Spleen (tissue), 11 donors: Measurements from ENCODE around the gene RAD51B. TPM values are rescaled to one million over a fixed set of nuclear protein-coding genes. Genes with fewer than 3 reads are reported as not detected.

Experiments used
- DNase-seq: peaks from one replicate; pipeline ENCODE4 v3.0.0-alpha.2; 2020
- H3K27ac ChIP-seq, 8 donors: fragments of 200-600 bp; sonication (generic) in 7 of 8; 1 replicate in 4 of 8; 2 replicates in 4 of 8; pipeline versions ENCODE4 v1.5.0 to v1.8.0; 2016 to 2021; ENCODE audit warnings: inconsistent platforms in 4 of 8, mild to moderate bottlenecking in 4 of 8, moderate library complexity in 1 of 8
- H3K27me3 ChIP-seq, 7 donors: fragments of 200-600 bp; sonication (generic) in 6 of 7; replicated peaks in 1 of 7; 1 replicate in 4 of 7; 2 replicates in 3 of 7; pipeline versions ENCODE4 v1.5.0 to v1.8.0; 2016 to 2021; ENCODE audit warnings: inconsistent platforms in 3 of 7, mild to moderate bottlenecking in 1 of 7
- H3K36me3 ChIP-seq, 6 donors: fragments of 200-600 bp; sonication (generic) in 5 of 6; 1 replicate in 4 of 6; 2 replicates in 2 of 6; pipeline versions ENCODE4 v1.5.0 to v1.8.0; 2016 to 2021; ENCODE audit warnings: inconsistent platforms in 2 of 6
- H3K4me1 ChIP-seq, 6 donors: fragments of 200-600 bp; sonication (generic) in 5 of 6; 1 replicate in 3 of 6; 2 replicates in 3 of 6; pipeline versions ENCODE4 v1.5.0 to v1.8.0; 2016 to 2021; ENCODE audit warnings: inconsistent platforms in 3 of 6
- H3K4me3 ChIP-seq, 8 donors: fragments of 200-600 bp; sonication (generic) in 7 of 8; 1 replicate in 4 of 8; 2 replicates in 4 of 8; pipeline versions ENCODE4 v1.5.0 to v1.8.0; 2016 to 2021; ENCODE audit warnings: inconsistent platforms in 4 of 8, mild to moderate bottlenecking in 4 of 8, moderate library complexity in 2 of 8
- H3K9me3 ChIP-seq, 8 donors: fragments of 200-600 bp; sonication (generic) in 7 of 8; 1 replicate in 4 of 8; 2 replicates in 4 of 8; pipeline versions ENCODE4 v1.5.0 to v1.8.0; 2016 to 2021; ENCODE audit warnings: inconsistent platforms in 4 of 8
- POLR2A ChIP-seq, 3 donors: fragments of 450-650 bp; IDR thresholded peaks; one replicate each; pipeline ENCODE4 v1.5.1; 2017; ENCODE audit warnings: antibody characterized with exemption in 3 of 3, mild to moderate bottlenecking in 1 of 3
- POLR2AphosphoS5 ChIP-seq, 3 donors: sonication (generic); formaldehyde crosslinking; IDR thresholded peaks; one replicate each; pipeline ENCODE4 v1.5.1; 2017; ENCODE audit warnings: antibody characterized with exemption in 3 of 3
- WGBS, 5 donors: extraction: QIAGEN DNeasy Blood & Tissue Kit in 3 of 5; methylation state at CpG; one replicate each; pipeline versions ENCODE4 v1.1.5 to v1.1.7; 2013 to 2018; 5-methylcytosine and 5-hydroxymethylcytosine counted together
- intact Hi-C: fragments of 100-400 bp; cut with DNase I; formaldehyde crosslinking; loops from one replicate; pipeline ENCODE4 v1.15.0; 2023; ENCODE audit warnings: low total_unique reads
- polyA plus RNA-seq, 3 donors: library from polyadenylated mRNA; stranded (reverse); fragments of 200-250 nt; gene quantifications; one replicate each; pipeline ENCODE4 v1.2.1, GENCODE V29; 2013
- total RNA-seq, 7 donors: library from RNA; depleted of rRNA in 3 of 7; stranded (reverse); fragments of >200 nt in 3 of 7; fragmentation: NEBNext Ultra II Directional in 4 of 7; extraction: Animal tissue kit (Norgen Biotek cat#: 25700) in 4 of 7; gene quantifications; one replicate each; pipeline versions ENCODE4 v1.1.0 to v1.2.1, GENCODE V29; 2016 to 2021
- TF ChIP-seq, protein P1 (sequence below), 11 experiments: fragments of 200-600 bp in 7 of 11; fragments of 450-650 bp in 4 of 11; sonication (generic) in 4 of 11; IDR thresholded peaks in 8 of 11; conservative IDR thresholded peaks in 3 of 11; 1 replicate in 7 of 11; 2 replicates in 4 of 11; pipeline versions ENCODE4 v1.4.0 to v1.8.0; 2016 to 2021; ENCODE audit warnings: antibody characterized with exemption in 11 of 11, inconsistent platforms in 4 of 11, mild to moderate bottlenecking in 1 of 11
- donor health status: healthy with polysubstance abuse.
- donor health status: DM: no; HTN: no; CAD: no; lungs with moderate emphysema.
- donor health status: DM: no; HTN: no; CAD: no.
- donor health status: Bipolar disorder and iron deficiency.
- donor health status: healthy.
- donor health status: DM: no; HTN: no; CAD: no.
- donor health status: DM: yes; HTN: yes; CAD: no.

RAD51B gene
- total and polyA plus RNA-seq, 10 donors, result 4.2 to 43.7 (median 29.8) TPM

DNA sequence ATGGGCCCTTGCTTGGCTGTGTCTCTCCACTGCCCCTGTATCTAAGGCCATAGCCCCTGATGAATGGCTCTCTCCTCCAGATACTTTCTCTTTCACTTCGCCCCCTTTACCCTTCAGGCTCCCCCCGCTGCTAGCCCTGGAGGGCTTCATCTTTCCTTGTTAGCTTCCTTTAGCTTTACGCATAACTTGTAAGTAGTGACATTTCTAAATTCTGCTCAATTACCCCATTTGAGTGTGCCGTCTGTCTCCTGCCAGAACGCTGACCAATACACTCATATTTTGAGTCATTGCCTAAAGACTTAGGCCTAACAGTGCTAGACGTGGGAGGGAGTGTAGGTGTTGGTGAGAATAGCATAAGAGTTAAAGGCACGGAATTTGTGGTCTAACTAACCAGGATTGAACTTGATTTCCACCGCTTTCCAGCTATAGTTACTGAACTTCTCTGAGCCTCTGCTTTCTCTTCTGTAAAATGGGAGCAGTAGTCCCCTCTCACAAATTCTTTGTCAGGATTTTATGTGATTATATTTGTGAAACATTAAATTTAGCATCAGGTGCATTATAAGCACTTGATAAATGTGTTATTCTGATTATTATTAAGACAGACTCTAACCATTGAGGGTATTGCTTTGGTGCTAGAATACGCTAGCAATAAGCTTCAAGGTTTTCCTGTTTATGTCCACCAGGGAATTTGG is 844.0 kb downstream of the RAD51B start:
- H3K27ac ChIP-seq, result peak overlapping the region; percentile 8 to 77 (median 64)
- no peaks in the 10 kb centered on the region for H3K9me3 ChIP-seq
- no peaks in the 10 kb centered on the region for H3K36me3 ChIP-seq
- H3K27me3 ChIP-seq, result no peaks in the 10 kb centered on the region
- TF ChIP-seq POLR2A (IDR thresholded peaks at IDR 0.05) (no peak), POLR2AphosphoS5 (IDR thresholded peaks at IDR 0.05) (no peak)
- TF ChIP-seq, protein P1, sequence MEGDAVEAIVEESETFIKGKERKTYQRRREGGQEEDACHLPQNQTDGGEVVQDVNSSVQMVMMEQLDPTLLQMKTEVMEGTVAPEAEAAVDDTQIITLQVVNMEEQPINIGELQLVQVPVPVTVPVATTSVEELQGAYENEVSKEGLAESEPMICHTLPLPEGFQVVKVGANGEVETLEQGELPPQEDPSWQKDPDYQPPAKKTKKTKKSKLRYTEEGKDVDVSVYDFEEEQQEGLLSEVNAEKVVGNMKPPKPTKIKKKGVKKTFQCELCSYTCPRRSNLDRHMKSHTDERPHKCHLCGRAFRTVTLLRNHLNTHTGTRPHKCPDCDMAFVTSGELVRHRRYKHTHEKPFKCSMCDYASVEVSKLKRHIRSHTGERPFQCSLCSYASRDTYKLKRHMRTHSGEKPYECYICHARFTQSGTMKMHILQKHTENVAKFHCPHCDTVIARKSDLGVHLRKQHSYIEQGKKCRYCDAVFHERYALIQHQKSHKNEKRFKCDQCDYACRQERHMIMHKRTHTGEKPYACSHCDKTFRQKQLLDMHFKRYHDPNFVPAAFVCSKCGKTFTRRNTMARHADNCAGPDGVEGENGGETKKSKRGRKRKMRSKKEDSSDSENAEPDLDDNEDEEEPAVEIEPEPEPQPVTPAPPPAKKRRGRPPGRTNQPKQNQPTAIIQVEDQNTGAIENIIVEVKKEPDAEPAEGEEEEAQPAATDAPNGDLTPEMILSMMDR (IDR thresholded peaks at IDR 0.05 in 8 of 11, conservative IDR thresholded peaks at IDR 0.05 in 3 of 11), result no peak
- 51 to 73% (median 67%) methylated on average over 9 of the region's 9 CpGs for WGBS, 5 donors
- peak overlapping the region in 2 of 8 donors; percentile 29 to 53 for H3K4me3 ChIP-seq
- intact Hi-C loops, result no loop called here
- no peak for DNase-seq
- peaks cover 11 to 74% (median 37%) of the 10 kb centered on the region in 6 donors for H3K4me1 ChIP-seq

DNA sequence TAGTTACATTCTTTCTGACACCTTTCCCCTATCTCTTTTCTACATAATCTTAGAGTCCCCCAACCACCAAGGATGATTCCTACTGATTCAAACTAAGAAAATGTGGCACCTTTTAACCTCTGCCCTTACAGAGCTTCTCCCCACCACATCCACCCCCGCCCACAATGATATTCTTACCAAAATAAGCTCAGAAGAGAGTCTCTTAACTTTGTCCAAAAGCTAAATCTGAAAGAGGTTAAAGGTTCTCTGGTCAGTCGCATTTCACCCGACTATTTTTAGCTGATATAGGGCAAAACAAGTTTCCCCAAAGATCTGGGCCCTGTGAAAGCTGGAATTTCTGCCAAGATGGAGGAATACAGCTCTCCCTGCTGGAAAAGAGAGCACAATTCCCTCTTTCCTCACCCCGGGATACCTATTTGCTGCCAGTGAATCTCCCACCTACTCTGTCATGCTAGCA is 844.7 kb downstream of the RAD51B start:
- 66 to 76% (median 72%) methylated on average over 4 of the region's 4 CpGs for WGBS, 5 donors
- Histone ChIP-seq H3K9me3 (no peaks in the 10 kb centered on the region), H3K27ac (peak overlapping the region; percentile 8 to 77 (median 66)), H3K27me3 (no peaks in the 10 kb centered on the region), H3K4me3 (no peak overlapping the region), H3K4me1 (peaks cover 11 to 73% (median 40%) of the 10 kb centered on the region in 6 donors), H3K36me3 (no peaks in the 10 kb centered on the region)
- DNase-seq, result no peak
- no peak for TF ChIP-seq POLR2A (IDR thresholded peaks at IDR 0.05)
- intact Hi-C loops, result no loop called here

DNA sequence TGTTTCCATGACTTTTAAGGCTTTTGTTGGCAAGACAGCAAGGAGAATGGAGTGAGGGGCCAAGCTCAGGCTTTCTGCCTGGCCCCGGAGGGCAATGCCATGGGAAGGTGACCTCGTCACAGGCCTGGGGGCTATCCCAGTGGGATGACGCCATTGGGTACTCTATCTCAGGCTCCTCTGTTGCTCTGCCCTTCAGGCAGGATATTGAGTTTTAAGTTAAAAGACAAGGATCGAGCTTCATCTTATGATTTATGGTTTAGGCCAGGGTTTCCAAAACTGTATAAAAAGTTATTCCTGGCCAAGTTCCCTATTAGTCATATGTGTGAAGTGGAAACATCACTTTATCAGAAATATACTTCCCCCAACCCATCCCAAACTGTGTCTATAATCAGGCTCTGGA is 845.6 kb downstream of the RAD51B start:
- Histone ChIP-seq H3K36me3 (no peaks in the 10 kb centered on the region), H3K4me1 (peaks cover 11 to 69% (median 37%) of the 10 kb centered on the region in 6 donors), H3K27me3 (no peaks in the 10 kb centered on the region), H3K27ac (peak overlapping the region in 7 of 8 donors; percentile 57 to 77 (median 67)), H3K9me3 (no peaks in the 10 kb centered on the region), H3K4me3 (no peak overlapping the region)
- DNase-seq, result no peak
- intact Hi-C loops, result no loop called here
- TF ChIP-seq POLR2A (IDR thresholded peaks at IDR 0.05) (no peak), POLR2AphosphoS5 (IDR thresholded peaks at IDR 0.05) (no peak)
- TF ChIP-seq, protein P1 (IDR thresholded peaks at IDR 0.05 in 8 of 11, conservative IDR thresholded peaks at IDR 0.05 in 3 of 11), result no peak
- WGBS, 5 donors, result 72 to 93% (median 77%) methylated on average over 4 of the region's 4 CpGs

DNA sequence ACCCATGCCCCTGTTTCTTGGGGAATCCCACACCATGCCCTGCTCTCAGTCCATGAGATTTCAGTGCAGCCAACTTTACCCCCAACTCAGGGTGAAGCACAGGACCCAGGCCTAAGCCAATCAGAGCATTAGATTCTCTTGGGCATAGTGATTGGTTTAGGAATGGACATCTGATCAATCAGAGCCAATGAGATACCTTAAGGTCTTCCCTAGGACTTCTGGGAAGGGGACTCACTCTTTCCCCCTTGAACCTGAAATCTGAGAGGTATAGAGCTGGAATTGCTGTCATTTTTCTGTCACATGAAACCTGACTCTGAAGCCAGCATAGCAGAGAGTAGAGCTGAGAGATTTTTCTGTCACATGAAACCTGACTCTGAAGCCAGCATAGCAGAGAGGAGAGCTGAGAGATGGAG is 846.2 kb downstream of the RAD51B start:
- Histone ChIP-seq H3K27ac (peak overlapping the region in 6 of 8 donors; percentile 21 to 71 (median 59)), H3K9me3 (no peaks in the 10 kb centered on the region), H3K4me1 (peaks cover 11 to 65% (median 37%) of the 10 kb centered on the region in 6 donors), H3K36me3 (no peaks in the 10 kb centered on the region), H3K27me3 (no peaks in the 10 kb centered on the region), H3K4me3 (no peak overlapping the region)
- TF ChIP-seq POLR2AphosphoS5 (IDR thresholded peaks at IDR 0.05) (no peak), POLR2A (IDR thresholded peaks at IDR 0.05) (no peak)
- TF ChIP-seq, protein P1 (IDR thresholded peaks at IDR 0.05 in 8 of 11, conservative IDR thresholded peaks at IDR 0.05 in 3 of 11), result no peak
- intact Hi-C loops, result no loop called here
- no peak for DNase-seq
